22Rv1 (cell line): ENCODE measurements around the gene GNB1.
"Not testable (repeated sequence)": the region's sequence is repeated elsewhere in the genome, so short reads cannot be mapped to it uniquely, and the experiment has no call there.

Experiments
- H3K27ac ChIP-seq: fragments of 450-650 bp; 2 replicates; pipeline ENCODE4 v1.5.1; 2017
- ZFX ChIP-seq: fragments of 450-650 bp; IDR thresholded peaks from 2 replicates; pipeline ENCODE4 v1.6.1; 2017; ENCODE audit warnings: antibody characterized with exemption, borderline replicate concordance
- TF ChIP-seq, protein P1 (sequence below): fragments of 450-650 bp; IDR thresholded peaks from 2 replicates; pipeline ENCODE4 v1.5.1; 2017; ENCODE audit warnings: mild to moderate bottlenecking

Gene GNB1

GRCh38 chr1:1937061-1937460 lies 46.2 kb upstream of the GNB1 start:
- no peak for TF ChIP-seq ZFX
- TF ChIP-seq, protein P1, sequence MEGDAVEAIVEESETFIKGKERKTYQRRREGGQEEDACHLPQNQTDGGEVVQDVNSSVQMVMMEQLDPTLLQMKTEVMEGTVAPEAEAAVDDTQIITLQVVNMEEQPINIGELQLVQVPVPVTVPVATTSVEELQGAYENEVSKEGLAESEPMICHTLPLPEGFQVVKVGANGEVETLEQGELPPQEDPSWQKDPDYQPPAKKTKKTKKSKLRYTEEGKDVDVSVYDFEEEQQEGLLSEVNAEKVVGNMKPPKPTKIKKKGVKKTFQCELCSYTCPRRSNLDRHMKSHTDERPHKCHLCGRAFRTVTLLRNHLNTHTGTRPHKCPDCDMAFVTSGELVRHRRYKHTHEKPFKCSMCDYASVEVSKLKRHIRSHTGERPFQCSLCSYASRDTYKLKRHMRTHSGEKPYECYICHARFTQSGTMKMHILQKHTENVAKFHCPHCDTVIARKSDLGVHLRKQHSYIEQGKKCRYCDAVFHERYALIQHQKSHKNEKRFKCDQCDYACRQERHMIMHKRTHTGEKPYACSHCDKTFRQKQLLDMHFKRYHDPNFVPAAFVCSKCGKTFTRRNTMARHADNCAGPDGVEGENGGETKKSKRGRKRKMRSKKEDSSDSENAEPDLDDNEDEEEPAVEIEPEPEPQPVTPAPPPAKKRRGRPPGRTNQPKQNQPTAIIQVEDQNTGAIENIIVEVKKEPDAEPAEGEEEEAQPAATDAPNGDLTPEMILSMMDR = no peak
- H3K27ac ChIP-seq = no peak overlapping the region

DNA sequence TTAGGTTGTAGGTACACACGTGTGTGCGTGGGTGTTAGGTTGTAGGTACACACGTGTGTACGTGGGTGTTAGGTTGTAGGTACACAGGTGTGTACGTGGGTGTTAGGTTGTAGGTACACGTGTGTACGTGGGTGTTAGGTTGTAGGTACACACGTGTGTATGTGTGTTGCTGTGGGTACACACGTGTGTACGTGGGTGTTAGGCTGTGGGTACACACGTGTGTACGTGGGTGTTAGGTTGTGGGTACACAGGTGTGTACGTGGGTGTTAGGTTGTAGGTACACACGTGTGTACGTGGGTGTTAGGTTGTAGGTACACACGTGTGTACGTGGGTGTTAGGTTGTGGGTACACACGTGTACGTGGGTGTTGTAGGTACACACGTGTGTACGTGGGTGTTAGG lies 44.0 kb upstream of the GNB1 start:
- not testable (repeated sequence) for H3K27ac ChIP-seq

- TF ChIP-seq, protein P1 = no peak
- no peak for TF ChIP-seq ZFX
- no peak overlapping the region for H3K27ac ChIP-seq
Measured at GRCh38 chr1:1929639-1930545, 39.0 kb upstream of the GNB1 start.

DNA sequence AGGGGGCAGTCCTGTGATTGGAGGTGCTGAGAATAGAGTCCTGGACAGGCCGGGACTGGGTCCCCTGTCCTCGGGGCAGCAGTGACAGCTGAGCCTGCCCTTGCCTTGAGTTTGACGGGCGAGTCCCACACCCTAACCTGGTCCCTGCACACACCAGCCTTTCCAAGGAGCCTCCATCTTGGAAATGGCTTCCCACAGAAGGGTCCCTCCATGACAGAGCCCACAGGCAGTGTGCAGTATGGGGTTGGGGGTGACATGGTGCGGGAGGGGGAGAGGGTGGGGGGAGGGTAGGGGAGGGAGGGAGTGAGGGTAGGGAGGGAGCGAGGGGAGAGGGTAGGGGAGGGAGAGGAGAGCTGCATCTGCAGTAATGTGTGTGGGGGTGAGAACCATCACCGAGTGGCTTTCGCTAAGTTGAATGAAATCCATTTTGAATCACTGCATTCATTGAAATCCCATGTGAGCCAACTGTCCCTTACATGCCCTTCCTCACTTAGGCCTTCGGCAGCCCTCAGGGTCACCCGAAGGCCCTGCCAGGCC lies 38.3 kb upstream of the GNB1 start:
- TF ChIP-seq ZFX = no peak
- TF ChIP-seq, protein P1 = no peak
- no peak overlapping the region for H3K27ac ChIP-seq

DNA sequence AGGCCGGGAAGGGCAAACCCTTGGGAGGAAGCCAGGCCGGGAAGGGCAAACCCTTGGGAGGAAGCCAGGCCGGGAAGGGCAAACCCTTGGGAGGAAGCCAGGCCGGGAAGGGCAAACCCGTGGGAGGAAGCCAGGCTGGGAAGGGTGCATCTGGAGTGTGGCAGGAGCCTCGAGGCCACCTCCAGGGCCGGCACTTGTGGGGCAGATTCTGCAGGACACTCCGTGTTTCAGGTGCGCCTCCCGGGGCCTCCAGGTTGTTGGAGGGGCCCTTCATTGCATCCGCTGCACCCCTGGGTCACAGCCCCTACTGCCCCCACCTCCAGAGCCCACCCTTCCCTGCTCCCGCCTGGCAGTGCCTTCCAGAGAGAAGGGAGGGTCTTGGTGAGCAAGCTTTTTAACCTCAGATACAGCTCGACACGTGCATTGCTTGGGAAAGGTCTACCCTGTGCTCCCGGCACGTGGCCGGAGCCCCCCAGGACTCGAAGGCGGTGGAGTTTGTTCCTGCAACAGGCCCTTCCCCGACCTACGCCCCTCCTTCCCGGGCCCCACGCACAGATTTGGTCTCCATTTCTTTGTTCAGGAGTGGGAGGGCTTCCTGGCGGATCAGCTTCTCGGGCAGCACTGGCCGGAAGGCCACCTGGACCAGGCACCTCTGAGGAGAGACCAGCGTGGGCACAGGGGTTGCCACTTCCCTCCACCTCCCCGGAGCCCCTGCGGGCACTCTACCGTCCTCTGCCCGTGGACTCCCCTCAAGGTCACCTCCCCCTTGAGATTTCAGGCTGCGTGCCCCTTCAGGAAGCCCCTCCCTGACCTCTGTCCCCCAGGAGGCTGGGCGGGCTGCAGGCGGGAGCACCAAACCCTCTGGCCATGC lies 37.6 kb upstream of the GNB1 start:
- TF ChIP-seq, protein P1 = no peak
- no peak for TF ChIP-seq ZFX
- H3K27ac ChIP-seq = no peak overlapping the region

DNA sequence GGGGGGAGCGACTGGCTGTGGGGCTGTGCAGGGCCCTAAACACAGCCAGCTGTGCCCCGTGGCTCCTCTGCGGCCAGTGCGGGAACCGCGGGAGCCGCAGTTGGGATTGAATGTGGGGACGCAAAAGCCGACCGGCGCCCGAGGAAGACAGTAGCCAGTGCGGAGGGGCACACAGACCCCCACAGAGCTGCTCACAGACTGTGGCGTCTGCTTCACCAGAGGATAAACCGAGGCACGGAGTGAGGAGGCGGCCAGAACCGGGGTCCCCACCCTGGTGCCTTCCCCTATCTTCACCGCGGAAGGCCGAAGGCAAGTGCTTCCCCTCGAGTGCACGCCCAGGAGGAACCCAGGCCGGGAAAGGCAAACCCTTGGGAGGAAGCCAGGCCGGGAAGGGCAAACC lies 36.9 kb upstream of the GNB1 start:
- TF ChIP-seq, protein P1 = no peak
- no peak for TF ChIP-seq ZFX
- H3K27ac ChIP-seq = no peak overlapping the region

DNA sequence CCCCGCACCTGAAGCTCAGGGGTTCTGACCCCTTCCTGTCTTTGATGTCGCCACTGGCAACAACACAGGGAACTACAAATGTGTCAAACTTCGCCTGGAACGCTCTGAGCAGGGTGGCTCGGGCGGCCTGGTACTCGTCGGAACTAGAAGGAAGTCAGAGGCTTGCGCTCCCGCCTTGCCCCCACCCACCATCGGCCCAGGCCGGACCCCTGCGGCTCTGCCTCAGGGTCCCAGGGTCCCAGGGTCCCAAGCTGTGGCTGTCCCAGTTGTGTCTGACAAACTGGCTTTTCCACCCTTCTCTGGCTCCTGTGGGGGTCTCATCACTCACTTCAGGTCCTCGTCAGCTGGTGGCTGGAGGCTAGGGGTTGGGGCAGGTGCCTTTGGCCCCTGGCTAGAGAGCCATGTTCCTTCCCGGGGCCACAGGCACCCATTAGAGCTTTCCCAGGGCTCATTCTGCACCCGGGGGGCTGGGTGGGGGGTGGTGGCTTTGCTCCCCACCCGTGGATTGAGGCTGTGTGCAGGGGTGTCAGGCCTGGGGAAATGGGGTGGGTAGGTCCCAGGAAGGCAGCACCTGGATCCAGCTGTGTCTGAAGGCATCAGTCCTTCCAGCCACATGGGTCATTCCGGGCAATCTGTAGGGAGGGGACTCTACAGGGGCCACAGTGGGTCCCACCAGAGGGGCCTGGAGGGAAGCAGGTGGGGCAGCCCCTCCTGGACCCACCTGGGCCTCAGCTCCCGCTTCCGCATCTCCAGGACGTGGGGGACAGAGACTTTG lies 36.2 kb upstream of the GNB1 start:
- no peak for TF ChIP-seq ZFX
- TF ChIP-seq, protein P1 = no peak
- H3K27ac ChIP-seq = no peak overlapping the region
